ENCODE measurements around the gene FAM131B. TPM values are rescaled to one million over a fixed set of nuclear protein-coding genes. Genes with fewer than 3 reads are reported as not detected.

FAM131B gene
- total and polyA plus RNA-seq, 9 of the 15 experiments (the other 6 are each of a cell fraction or from before 2014, with no cell fraction given): 0.03 to 0.04 TPM; not detected in 7

DNA sequence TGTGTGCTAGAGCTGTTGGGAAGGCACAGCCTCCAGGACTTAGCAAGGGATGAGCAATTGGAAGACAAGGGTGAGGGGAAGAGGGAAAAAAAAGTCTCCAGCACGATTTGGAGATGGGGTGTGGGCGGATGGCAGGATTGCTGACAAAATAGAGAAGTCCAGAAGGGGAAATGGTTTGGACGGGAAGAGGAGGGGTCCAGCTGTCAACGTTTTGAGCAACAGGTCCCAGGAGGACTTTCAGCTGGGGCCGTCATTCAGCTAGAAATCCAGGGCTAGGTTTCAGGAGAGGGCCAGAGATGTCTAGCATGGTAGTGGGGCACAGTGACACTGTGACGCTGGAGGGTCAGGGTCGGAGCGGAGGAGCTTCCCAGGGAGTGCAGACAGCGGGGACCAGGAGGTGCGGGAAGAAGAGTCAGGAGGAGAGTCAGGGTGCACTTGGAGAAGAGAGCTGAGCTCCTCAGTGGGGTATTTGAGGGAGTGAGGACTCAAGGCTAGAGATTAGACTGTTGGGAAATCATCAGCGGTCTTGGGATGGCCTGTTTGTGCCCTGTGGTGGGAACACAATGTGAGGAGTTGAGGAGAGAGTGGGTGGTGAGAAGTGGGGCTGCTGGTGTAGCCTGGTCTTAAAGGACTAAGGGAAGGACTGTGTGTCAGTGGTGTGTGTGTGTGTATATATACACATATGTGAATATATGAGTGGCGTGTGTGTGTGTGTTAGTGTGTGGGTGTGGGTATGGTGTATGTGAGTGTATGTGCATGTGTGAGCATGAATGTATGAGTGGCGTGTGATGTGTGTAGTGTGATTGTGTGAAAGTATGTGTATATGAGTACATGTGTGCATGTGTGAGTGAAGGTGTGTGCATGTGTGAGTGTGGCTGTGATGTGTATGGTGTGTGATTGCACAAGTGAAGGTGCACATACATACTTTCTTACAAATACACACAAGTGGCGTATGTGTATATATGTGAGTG lies 22.4 kb upstream of the FAM131B start (continued):
- TF ChIP-seq ZNF253 (CRISPR knock-in tag; conservative IDR thresholded peaks at IDR 0.05): 0 out of 2 replicates have a peak, but pooled peaks have one; percentile 20
- TF ChIP-seq TARDBP (IDR thresholded peaks at IDR 0.05): peak; percentile 27; the same call in 1 of the 2 replicates
- TF ChIP-seq KLF16 (IDR thresholded peaks at IDR 0.05): no peak
- TF ChIP-seq SRSF1 (IDR thresholded peaks at IDR 0.05; ENCODE audit: low read depth, low read length): no peak
- TF ChIP-seq CTBP1 (IDR thresholded peaks at IDR 0.05; ENCODE audit: borderline replicate concordance): no peak
- TF ChIP-seq ZNF41 (CRISPR knock-in tag; conservative IDR thresholded peaks at IDR 0.05): no peak
- peak; percentile 36; the same call in 1 of the 2 replicates for TF ChIP-seq HLTF (IDR thresholded peaks at IDR 0.05)
- TF ChIP-seq SMAD2 (IDR thresholded peaks at IDR 0.05; ENCODE audit: low read depth, low read length): no peak
- peak; percentile 81; the same call in 1 of the 2 replicates for TF ChIP-seq ELF4 (CRISPR knock-in tag; IDR thresholded peaks at IDR 0.05)
- no peak for TF ChIP-seq XRCC4 (IDR thresholded peaks at IDR 0.05; ENCODE audit: extremely low read depth, insufficient read depth, insufficient read length)
- TF ChIP-seq CTCFL (IDR thresholded peaks at IDR 0.05; ENCODE audit: borderline replicate concordance, insufficient read depth, low read depth, low read length, poor library complexity, severe bottlenecking): no peak
- TF ChIP-seq, protein P1, sequence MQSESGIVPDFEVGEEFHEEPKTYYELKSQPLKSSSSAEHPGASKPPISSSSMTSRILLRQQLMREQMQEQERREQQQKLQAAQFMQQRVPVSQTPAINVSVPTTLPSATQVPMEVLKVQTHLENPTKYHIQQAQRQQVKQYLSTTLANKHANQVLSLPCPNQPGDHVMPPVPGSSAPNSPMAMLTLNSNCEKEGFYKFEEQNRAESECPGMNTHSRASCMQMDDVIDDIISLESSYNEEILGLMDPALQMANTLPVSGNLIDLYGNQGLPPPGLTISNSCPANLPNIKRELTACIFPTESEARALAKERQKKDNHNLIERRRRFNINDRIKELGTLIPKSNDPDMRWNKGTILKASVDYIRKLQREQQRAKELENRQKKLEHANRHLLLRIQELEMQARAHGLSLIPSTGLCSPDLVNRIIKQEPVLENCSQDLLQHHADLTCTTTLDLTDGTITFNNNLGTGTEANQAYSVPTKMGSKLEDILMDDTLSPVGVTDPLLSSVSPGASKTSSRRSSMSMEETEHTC (IDR thresholded peaks at IDR 0.05): no peak
- TF ChIP-seq POLR2B (IDR thresholded peaks at IDR 0.05; ENCODE audit: low read depth, partially characterized antibody): peak; percentile 72
- TF ChIP-seq POLR2AphosphoS5 (IDR thresholded peaks at IDR 0.05; ENCODE audit: control insufficient read depth, insufficient read depth, low read depth, low read length): peak; percentile 26; the same call in 1 of the 2 replicates
- TF ChIP-seq, protein P2, sequence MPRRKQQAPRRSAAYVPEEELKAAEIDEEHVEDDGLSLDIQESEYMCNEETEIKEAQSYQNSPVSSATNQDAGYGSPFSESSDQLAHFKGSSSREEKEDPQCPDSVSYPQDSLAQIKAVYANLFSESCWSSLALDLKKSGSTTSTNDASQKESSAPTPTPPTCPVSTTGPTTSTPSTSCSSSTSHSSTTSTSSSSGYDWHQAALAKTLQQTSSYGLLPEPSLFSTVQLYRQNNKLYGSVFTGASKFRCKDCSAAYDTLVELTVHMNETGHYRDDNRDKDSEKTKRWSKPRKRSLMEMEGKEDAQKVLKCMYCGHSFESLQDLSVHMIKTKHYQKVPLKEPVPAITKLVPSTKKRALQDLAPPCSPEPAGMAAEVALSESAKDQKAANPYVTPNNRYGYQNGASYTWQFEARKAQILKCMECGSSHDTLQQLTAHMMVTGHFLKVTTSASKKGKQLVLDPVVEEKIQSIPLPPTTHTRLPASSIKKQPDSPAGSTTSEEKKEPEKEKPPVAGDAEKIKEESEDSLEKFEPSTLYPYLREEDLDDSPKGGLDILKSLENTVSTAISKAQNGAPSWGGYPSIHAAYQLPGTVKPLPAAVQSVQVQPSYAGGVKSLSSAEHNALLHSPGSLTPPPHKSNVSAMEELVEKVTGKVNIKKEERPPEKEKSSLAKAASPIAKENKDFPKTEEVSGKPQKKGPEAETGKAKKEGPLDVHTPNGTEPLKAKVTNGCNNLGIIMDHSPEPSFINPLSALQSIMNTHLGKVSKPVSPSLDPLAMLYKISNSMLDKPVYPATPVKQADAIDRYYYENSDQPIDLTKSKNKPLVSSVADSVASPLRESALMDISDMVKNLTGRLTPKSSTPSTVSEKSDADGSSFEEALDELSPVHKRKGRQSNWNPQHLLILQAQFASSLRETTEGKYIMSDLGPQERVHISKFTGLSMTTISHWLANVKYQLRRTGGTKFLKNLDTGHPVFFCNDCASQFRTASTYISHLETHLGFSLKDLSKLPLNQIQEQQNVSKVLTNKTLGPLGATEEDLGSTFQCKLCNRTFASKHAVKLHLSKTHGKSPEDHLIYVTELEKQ (CRISPR knock-in tag; IDR thresholded peaks at IDR 0.05): no peak
- peak; percentile 75; the same call in 1 of the 2 replicates for TF ChIP-seq HDGF (IDR thresholded peaks at IDR 0.05)
- TF ChIP-seq ZNF347 (CRISPR knock-in tag; IDR thresholded peaks at IDR 0.05; ENCODE audit: low read depth): no peak
- no peak for TF ChIP-seq SOX6 (IDR thresholded peaks at IDR 0.05)
- no peak for TF ChIP-seq ZNF696 (CRISPR knock-in tag; conservative IDR thresholded peaks at IDR 0.05)
- TF ChIP-seq ZNF445 (CRISPR knock-in tag; IDR thresholded peaks at IDR 0.05; ENCODE audit: low read depth): no peak
- TF ChIP-seq SMARCA5 (IDR thresholded peaks at IDR 0.05): peak; percentile 62; the same call in 1 of the 2 replicates
- TF ChIP-seq CC2D1A (IDR thresholded peaks at IDR 0.05): no peak
- no peak for TF ChIP-seq NELFE (IDR thresholded peaks at IDR 0.05; ENCODE audit: insufficient read depth, insufficient read length)
